HEK293 (cell line): ENCODE data around the gene GNAQ.

Experiments used
- CTCF ChIA-PET: fragments of 350-600 bp; formaldehyde crosslinking; extraction: SDS; loops from one replicate; lab custom pipeline; 2021; ENCODE audit warnings: antibody characterized with exemption; lab: Yijun Ruan, JAX
- POLR2A ChIA-PET: fragments of 300-600 bp; formaldehyde crosslinking; extraction: SDS; loops from one replicate; lab custom pipeline; 2020; ENCODE audit warnings: antibody characterized with exemption, inconsistent platforms; lab: Yijun Ruan, JAX
- H3K27ac ChIP-seq: fragments of 200-500 bp; sonication (Bioruptor generic); 2 replicates; pipeline ENCODE4 v1.5.1; 2014; ENCODE audit warnings: low read depth, low read length, control low read depth, inconsistent platforms; ENCODE audit errors: extremely low read depth
- H3K36me3 ChIP-seq, 2 experiments: fragments of 200-500 bp in 1 of 2; sonication (Bioruptor generic) in 1 of 2; 1 replicate in 1 of 2; 2 replicates in 1 of 2; pipeline ENCODE4 v1.5.1; 2014 to 2017; ENCODE audit warnings: inconsistent platforms in 2 of 2, low read length in 2 of 2; ENCODE audit not compliant: control insufficient read depth in 2 of 2, insufficient read depth in 1 of 2
- H3K4me1 ChIP-seq: fragments of 200-500 bp; sonication (Bioruptor generic); 2 replicates; pipeline ENCODE4 v1.5.1; 2014; ENCODE audit warnings: mild to moderate bottlenecking, low read length, inconsistent platforms; ENCODE audit not compliant: control insufficient read depth, insufficient read depth
- H3K4me3 ChIP-seq: 2 replicates; pipeline ENCODE4 v1.5.1; 2011; ENCODE audit warnings: low read depth, mild to moderate bottlenecking, control low read depth, low read length, moderate library complexity
- H3K9me3 ChIP-seq: fragments of 200-500 bp; sonication (Bioruptor generic); 2 replicates; pipeline ENCODE4 v1.5.1; 2014; ENCODE audit warnings: low read depth, low read length, inconsistent platforms; ENCODE audit not compliant: control insufficient read depth, insufficient read depth
- FEZF1 ChIP-seq: fragments of 450-650 bp; formaldehyde crosslinking; IDR thresholded peaks from 2 replicates; pipeline ENCODE4 v1.5.1; 2016; ENCODE audit warnings: missing biosample characterization, missing genetic modification characterization
- GFI1B ChIP-seq: fragments of 450-650 bp; formaldehyde crosslinking; IDR thresholded peaks from 2 replicates; pipeline ENCODE4 v1.5.1; 2016; ENCODE audit warnings: missing biosample characterization, missing genetic modification characterization
- PRDM4 ChIP-seq: fragments of 450-650 bp; formaldehyde crosslinking; IDR thresholded peaks from 2 replicates; pipeline ENCODE4 v1.5.1; 2017; ENCODE audit warnings: missing biosample characterization, missing genetic modification characterization
- SCRT2 ChIP-seq: fragments of 450-650 bp; formaldehyde crosslinking; IDR thresholded peaks from 2 replicates; pipeline ENCODE4 v1.5.1; 2016; ENCODE audit warnings: missing biosample characterization, missing genetic modification characterization
- SP2 ChIP-seq: fragments of 450-650 bp; formaldehyde crosslinking; IDR thresholded peaks from 2 replicates; pipeline ENCODE4 v1.5.1; 2016; ENCODE audit warnings: missing biosample characterization, missing genetic modification characterization
- TSHZ1 ChIP-seq: fragments of 450-650 bp; formaldehyde crosslinking; IDR thresholded peaks from 2 replicates; pipeline ENCODE4 v1.5.1; 2016; ENCODE audit warnings: missing biosample characterization, missing genetic modification characterization, borderline replicate concordance
- YY1 ChIP-seq: fragments of 450-650 bp; formaldehyde crosslinking; IDR thresholded peaks from 2 replicates; pipeline ENCODE4 v1.5.1; 2018; ENCODE audit warnings: missing biosample characterization, missing genetic modification characterization
- ZBTB1 ChIP-seq: fragments of 450-650 bp; formaldehyde crosslinking; IDR thresholded peaks from 2 replicates; pipeline ENCODE4 v1.5.1; 2016; ENCODE audit warnings: missing biosample characterization, missing genetic modification characterization
- ZNF121 ChIP-seq: fragments of 450-650 bp; formaldehyde crosslinking; IDR thresholded peaks from 2 replicates; pipeline ENCODE4 v1.5.1; 2016; ENCODE audit warnings: missing biosample characterization, missing genetic modification characterization
- ZNF174 ChIP-seq: fragments of 450-650 bp; formaldehyde crosslinking; IDR thresholded peaks from 2 replicates; pipeline ENCODE4 v1.5.0; 2017; ENCODE audit warnings: missing biosample characterization, mild to moderate bottlenecking, missing genetic modification characterization
- ZNF202 ChIP-seq: fragments of 450-650 bp; formaldehyde crosslinking; IDR thresholded peaks from 2 replicates; pipeline ENCODE4 v1.5.1; 2016; ENCODE audit warnings: missing biosample characterization, missing genetic modification characterization, borderline replicate concordance
- ZNF23 ChIP-seq: fragments of 450-650 bp; formaldehyde crosslinking; IDR thresholded peaks from 2 replicates; pipeline ENCODE4 v1.5.1; 2016; ENCODE audit warnings: missing biosample characterization, missing genetic modification characterization, borderline replicate concordance
- ZNF350 ChIP-seq: fragments of 450-650 bp; formaldehyde crosslinking; IDR thresholded peaks from 2 replicates; pipeline ENCODE4 v1.5.0; 2017; ENCODE audit warnings: missing biosample characterization, mild to moderate bottlenecking, missing genetic modification characterization
- ZNF48 ChIP-seq: fragments of 450-650 bp; formaldehyde crosslinking; IDR thresholded peaks from 2 replicates; pipeline ENCODE4 v1.5.1; 2016; ENCODE audit warnings: missing biosample characterization, missing genetic modification characterization
- ZNF571 ChIP-seq: fragments of 450-650 bp; formaldehyde crosslinking; IDR thresholded peaks from 2 replicates; pipeline ENCODE4 v1.5.0; 2017; ENCODE audit warnings: missing biosample characterization, missing genetic modification characterization
- ZNF585B ChIP-seq: fragments of 450-650 bp; formaldehyde crosslinking; IDR thresholded peaks from 2 replicates; pipeline ENCODE4 v1.5.1; 2016; ENCODE audit warnings: missing biosample characterization, missing genetic modification characterization
- ZNF658 ChIP-seq: fragments of 450-650 bp; formaldehyde crosslinking; IDR thresholded peaks from 2 replicates; pipeline ENCODE4; 2016; ENCODE audit warnings: missing biosample characterization, missing genetic modification characterization
- ZNF704 ChIP-seq: fragments of 450-650 bp; formaldehyde crosslinking; IDR thresholded peaks from 2 replicates; pipeline ENCODE4 v1.5.1; 2016; ENCODE audit warnings: missing biosample characterization, missing genetic modification characterization
- ZNF792 ChIP-seq: fragments of 450-650 bp; formaldehyde crosslinking; IDR thresholded peaks from 2 replicates; pipeline ENCODE4 v1.5.1; 2016; ENCODE audit warnings: missing biosample characterization, missing genetic modification characterization
- ZNF837 ChIP-seq: fragments of 450-650 bp; formaldehyde crosslinking; IDR thresholded peaks from 2 replicates; pipeline ENCODE4 v1.5.1; 2016; ENCODE audit warnings: missing biosample characterization, missing genetic modification characterization
- ZSCAN4 ChIP-seq: fragments of 450-650 bp; formaldehyde crosslinking; IDR thresholded peaks from 2 replicates; pipeline ENCODE4 v1.5.1; 2017; ENCODE audit warnings: missing biosample characterization, missing genetic modification characterization
- TF ChIP-seq, protein P1 (sequence below): fragments of 450-650 bp; formaldehyde crosslinking; IDR thresholded peaks from 2 replicates; pipeline ENCODE4 v1.5.1; 2017; ENCODE audit warnings: missing biosample characterization, missing genetic modification characterization

GNAQ gene

DNA sequence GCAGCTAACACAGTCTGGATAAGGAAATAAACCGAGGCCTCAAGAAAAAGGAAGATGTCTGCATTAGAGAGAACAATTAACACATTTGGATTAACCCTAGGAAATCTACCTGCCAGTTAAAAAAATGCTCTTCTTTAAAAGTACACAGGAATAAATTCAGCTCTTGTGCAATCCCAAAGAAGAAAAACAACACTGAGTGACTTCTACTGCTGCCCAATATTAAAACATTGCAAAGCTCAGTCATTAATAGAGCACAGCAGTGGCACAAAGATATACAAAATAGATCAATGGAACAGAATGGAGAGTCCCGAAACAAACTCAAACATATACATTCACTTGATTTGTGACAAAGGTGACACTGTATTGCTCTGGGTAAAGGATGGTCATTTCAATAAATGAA lies 119.7 kb downstream of the GNAQ start:
- Histone ChIP-seq H3K36me3 (no peaks in the 10 kb centered on the region), H3K9me3 (no peaks in the 10 kb centered on the region), H3K27ac (no peak overlapping the region), H3K4me3 (no peak overlapping the region), H3K4me1 (no peaks in the 10 kb centered on the region; the same call in 1 of the 2 replicates)
- CTCF ChIA-PET, result interaction anchor here (0.9 to 1.2 kb wide), 2 partner anchors 15 to 16 kb away, joined by 3 to 4 read pairs; no protein-coding TSS in a partner anchor
- no peak for TF ChIP-seq TSHZ1
- TF ChIP-seq FEZF1 (tag by site-specific recombination), result no peak
- POLR2A ChIA-PET, result no interaction called here

DNA sequence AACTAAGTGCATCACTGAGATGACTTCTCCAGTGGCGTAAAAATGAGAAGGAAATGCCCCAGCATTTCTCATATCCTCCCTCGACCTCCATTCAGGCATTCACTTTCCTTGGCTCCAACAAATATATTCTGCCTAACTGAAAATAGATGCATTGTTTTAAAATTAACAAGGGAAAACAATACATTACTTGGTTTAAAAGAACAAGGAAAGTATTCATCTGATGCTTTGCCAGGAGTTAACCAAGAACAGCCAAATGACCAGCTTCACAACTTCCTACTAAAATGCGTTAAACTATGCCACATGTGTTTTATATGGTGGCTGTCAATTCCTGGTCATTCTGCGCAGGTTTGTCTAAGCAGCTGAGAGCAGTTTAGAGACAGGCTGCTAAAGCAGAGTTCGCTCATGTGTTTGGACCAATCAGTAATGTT lies 121.4 kb downstream of the GNAQ start:
- POLR2A ChIA-PET, result no interaction called here
- TF ChIP-seq SCRT2 (tag by site-specific recombination) (no peak), ZNF202 (tag by site-specific recombination) (no peak), ZNF704 (tag by site-specific recombination) (no peak), ZNF792 (tag by site-specific recombination) (no peak), YY1 (tag by site-specific recombination) (no peak), ZNF174 (no peak), PRDM4 (no peak), GFI1B (tag by site-specific recombination) (no peak), ZNF121 (tag by site-specific recombination) (no peak), ZNF350 (tag by site-specific recombination) (no peak), SP2 (tag by site-specific recombination) (no peak)

GRCh38 chr9:77909306-77909705 lies 122.3 kb downstream of the GNAQ start:
- H3K9me3 ChIP-seq, result no peaks in the 10 kb centered on the region
- no peaks in the 10 kb centered on the region; the same call in 1 of the 2 replicates for H3K4me1 ChIP-seq
- H3K27ac ChIP-seq, result no peak overlapping the region
- H3K36me3 ChIP-seq, result no peaks in the 10 kb centered on the region
- TF ChIP-seq ZBTB1 (tag by site-specific recombination) (no peak), ZNF837 (tag by site-specific recombination) (no peak), ZNF585B (tag by site-specific recombination) (no peak), ZNF121 (tag by site-specific recombination) (no peak), ZNF48 (no peak), ZNF23 (no peak), ZSCAN4 (no peak), ZNF571 (tag by site-specific recombination) (no peak), ZNF658 (tag by site-specific recombination) (no peak)
- TF ChIP-seq, protein P1, sequence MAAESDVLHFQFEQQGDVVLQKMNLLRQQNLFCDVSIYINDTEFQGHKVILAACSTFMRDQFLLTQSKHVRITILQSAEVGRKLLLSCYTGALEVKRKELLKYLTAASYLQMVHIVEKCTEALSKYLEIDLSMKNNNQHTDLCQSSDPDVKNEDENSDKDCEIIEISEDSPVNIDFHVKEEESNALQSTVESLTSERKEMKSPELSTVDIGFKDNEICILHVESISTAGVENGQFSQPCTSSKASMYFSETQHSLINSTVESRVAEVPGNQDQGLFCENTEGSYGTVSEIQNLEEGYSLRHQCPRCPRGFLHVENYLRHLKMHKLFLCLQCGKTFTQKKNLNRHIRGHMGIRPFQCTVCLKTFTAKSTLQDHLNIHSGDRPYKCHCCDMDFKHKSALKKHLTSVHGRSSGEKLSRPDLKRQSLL (tag by site-specific recombination), result no peak
- no peak overlapping the region for H3K4me3 ChIP-seq
- CTCF ChIA-PET, result interaction anchor here (0.8 kb wide), 1 partner anchor 260 kb away, joined by 4 read pairs; no protein-coding TSS in a partner anchor
- POLR2A ChIA-PET, result interaction anchor here (0.6 kb wide), 1 partner anchor 1069 kb away, joined by 3 read pairs; no protein-coding TSS in a partner anchor

More for the DNA sequence above, 121.4 kb downstream of the GNAQ start:
- no peaks in the 10 kb centered on the region for H3K36me3 ChIP-seq
- H3K27ac ChIP-seq, result no peak overlapping the region
- no peaks in the 10 kb centered on the region; the same call in 1 of the 2 replicates for H3K4me1 ChIP-seq
- H3K4me3 ChIP-seq, result no peak overlapping the region
- CTCF ChIA-PET, result interaction anchor here (0.6 kb wide), 1 partner anchor 97 kb away, joined by 5 read pairs; no protein-coding TSS in a partner anchor
- H3K9me3 ChIP-seq, result no peaks in the 10 kb centered on the region
